Neural cell (in vitro differentiated cells): ENCODE results near the gene IFIT1B.

Source experiments
- EP300 ChIP-seq: fragments of 450-650 bp; conservative IDR thresholded peaks from 2 replicates; pipeline ENCODE4 v1.6.1; 2014; ENCODE audit warnings: antibody characterized with exemption, mild to moderate bottlenecking, moderate library complexity; ENCODE audit not compliant: poor library complexity, severe bottlenecking
- EZH2 ChIP-seq: fragments of 200-600, 300-800 bp; shearing (Covaris generic), sonication (generic); IDR thresholded peaks from 2 replicates; pipeline ENCODE4 v1.6.1; 2014; ENCODE audit warnings: antibody characterized with exemption, low read length, borderline replicate concordance, mild to moderate bottlenecking; ENCODE audit not compliant: insufficient read depth, poor library complexity, severe bottlenecking
- MXI1 ChIP-seq: fragments of 450-650 bp; conservative IDR thresholded peaks from 2 replicates; pipeline ENCODE4 v1.6.1; 2014; ENCODE audit warnings: antibody characterized with exemption, mild to moderate bottlenecking; ENCODE audit not compliant: poor library complexity, severe bottlenecking
- POLR2AphosphoS5 ChIP-seq: IDR thresholded peaks from 2 replicates; pipeline ENCODE4 v1.6.1; 2012
- RAD21 ChIP-seq: fragments of 450-650 bp; conservative IDR thresholded peaks from 2 replicates; pipeline ENCODE4 v1.6.1; 2014; ENCODE audit warnings: antibody characterized with exemption, mild to moderate bottlenecking, moderate library complexity
- SMC3 ChIP-seq: fragments of 450-650 bp; conservative IDR thresholded peaks from 2 replicates; pipeline ENCODE4 v1.6.1; 2014; ENCODE audit warnings: antibody characterized with exemption, mild to moderate bottlenecking, moderate library complexity; ENCODE audit not compliant: poor library complexity
- TF ChIP-seq, protein P1 (sequence below): fragments of 450-650 bp; IDR thresholded peaks from 2 replicates; pipeline ENCODE4 v1.5.1; 2014; ENCODE audit warnings: antibody characterized with exemption, mild to moderate bottlenecking, moderate library complexity; ENCODE audit not compliant: poor library complexity, severe bottlenecking
- TF ChIP-seq, protein P2 (sequence below): IDR thresholded peaks from 2 replicates; pipeline ENCODE4 v1.6.1; 2012; ENCODE audit warnings: borderline replicate concordance

DNA sequence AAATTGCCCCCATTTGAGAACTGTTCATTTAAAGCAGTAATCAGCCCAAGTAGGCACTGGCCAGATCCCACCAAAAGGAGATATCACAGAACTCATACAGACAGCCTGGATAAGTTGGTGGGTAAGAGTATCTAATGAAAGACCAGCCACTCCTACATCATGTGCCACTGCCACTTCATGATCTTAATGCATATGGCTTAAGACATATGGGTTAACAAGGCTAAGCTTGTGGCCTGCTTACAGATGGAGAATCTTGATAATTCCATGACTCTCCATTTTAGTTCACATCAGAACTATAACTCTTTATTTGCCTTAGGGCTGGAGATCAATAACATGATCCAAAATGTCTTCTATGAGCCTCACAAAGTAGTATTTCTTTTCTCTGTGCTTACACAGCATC is 6.8 kb upstream of the IFIT1B start:
- TF ChIP-seq, protein P1, sequence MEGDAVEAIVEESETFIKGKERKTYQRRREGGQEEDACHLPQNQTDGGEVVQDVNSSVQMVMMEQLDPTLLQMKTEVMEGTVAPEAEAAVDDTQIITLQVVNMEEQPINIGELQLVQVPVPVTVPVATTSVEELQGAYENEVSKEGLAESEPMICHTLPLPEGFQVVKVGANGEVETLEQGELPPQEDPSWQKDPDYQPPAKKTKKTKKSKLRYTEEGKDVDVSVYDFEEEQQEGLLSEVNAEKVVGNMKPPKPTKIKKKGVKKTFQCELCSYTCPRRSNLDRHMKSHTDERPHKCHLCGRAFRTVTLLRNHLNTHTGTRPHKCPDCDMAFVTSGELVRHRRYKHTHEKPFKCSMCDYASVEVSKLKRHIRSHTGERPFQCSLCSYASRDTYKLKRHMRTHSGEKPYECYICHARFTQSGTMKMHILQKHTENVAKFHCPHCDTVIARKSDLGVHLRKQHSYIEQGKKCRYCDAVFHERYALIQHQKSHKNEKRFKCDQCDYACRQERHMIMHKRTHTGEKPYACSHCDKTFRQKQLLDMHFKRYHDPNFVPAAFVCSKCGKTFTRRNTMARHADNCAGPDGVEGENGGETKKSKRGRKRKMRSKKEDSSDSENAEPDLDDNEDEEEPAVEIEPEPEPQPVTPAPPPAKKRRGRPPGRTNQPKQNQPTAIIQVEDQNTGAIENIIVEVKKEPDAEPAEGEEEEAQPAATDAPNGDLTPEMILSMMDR: no peak
- no peak for TF ChIP-seq POLR2AphosphoS5
- no peak for TF ChIP-seq SMC3
- TF ChIP-seq, protein P2, sequence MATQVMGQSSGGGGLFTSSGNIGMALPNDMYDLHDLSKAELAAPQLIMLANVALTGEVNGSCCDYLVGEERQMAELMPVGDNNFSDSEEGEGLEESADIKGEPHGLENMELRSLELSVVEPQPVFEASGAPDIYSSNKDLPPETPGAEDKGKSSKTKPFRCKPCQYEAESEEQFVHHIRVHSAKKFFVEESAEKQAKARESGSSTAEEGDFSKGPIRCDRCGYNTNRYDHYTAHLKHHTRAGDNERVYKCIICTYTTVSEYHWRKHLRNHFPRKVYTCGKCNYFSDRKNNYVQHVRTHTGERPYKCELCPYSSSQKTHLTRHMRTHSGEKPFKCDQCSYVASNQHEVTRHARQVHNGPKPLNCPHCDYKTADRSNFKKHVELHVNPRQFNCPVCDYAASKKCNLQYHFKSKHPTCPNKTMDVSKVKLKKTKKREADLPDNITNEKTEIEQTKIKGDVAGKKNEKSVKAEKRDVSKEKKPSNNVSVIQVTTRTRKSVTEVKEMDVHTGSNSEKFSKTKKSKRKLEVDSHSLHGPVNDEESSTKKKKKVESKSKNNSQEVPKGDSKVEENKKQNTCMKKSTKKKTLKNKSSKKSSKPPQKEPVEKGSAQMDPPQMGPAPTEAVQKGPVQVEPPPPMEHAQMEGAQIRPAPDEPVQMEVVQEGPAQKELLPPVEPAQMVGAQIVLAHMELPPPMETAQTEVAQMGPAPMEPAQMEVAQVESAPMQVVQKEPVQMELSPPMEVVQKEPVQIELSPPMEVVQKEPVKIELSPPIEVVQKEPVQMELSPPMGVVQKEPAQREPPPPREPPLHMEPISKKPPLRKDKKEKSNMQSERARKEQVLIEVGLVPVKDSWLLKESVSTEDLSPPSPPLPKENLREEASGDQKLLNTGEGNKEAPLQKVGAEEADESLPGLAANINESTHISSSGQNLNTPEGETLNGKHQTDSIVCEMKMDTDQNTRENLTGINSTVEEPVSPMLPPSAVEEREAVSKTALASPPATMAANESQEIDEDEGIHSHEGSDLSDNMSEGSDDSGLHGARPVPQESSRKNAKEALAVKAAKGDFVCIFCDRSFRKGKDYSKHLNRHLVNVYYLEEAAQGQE: no peak
- no peak for TF ChIP-seq EP300
- no peak for TF ChIP-seq RAD21
- TF ChIP-seq EZH2: no peak
- TF ChIP-seq MXI1: no peak
